Hematopoietic multipotent progenitor cell treated with erythropoietin and hydrocortisone succinate and interleukin-3 and kit ligand, for 15 days (in vitro differentiated cells): Measurements from ENCODE around the gene RABGAP1L.
A peak's percentile ranks its signal among the peaks of the same experiment; 100 is the strongest.
"Not testable (repeated sequence)": the region's sequence is repeated elsewhere in the genome, so short reads cannot be mapped to it uniquely, and the experiment has no call there.

Experiments
- DNase-seq: peaks from one replicate; pipeline ENCODE4 v3.0.0-alpha.2; 2015; ENCODE audit warnings: low spot score

RABGAP1L gene

GRCh38 chr1:174880171-174880570 lies 720.9 kb downstream of the RABGAP1L start:
- no peak for DNase-seq

GRCh38 chr1:174883409-174883808 lies 724.1 kb downstream of the RABGAP1L start:
- peak; percentile 16 for DNase-seq

- DNase-seq = no peak
These were observed 724.7 kb downstream of the RABGAP1L start for GRCh38 chr1:174884038-174884437.

GRCh38 chr1:174884566-174884965 lies 725.2 kb downstream of the RABGAP1L start:
- no peak for DNase-seq

- no peak for DNase-seq
These were observed 730.7 kb downstream of the RABGAP1L start for GRCh38 chr1:174890024-174890423.

GRCh38 chr1:174892016-174892415 lies 732.7 kb downstream of the RABGAP1L start:
- no peak for DNase-seq

- DNase-seq = no peak
These were observed 734.9 kb downstream of the RABGAP1L start for GRCh38 chr1:174894117-174894762.

- not testable (repeated sequence) for DNase-seq
These were observed 736.3 kb downstream of the RABGAP1L start for GRCh38 chr1:174895610-174896009.

GRCh38 chr1:174898102-174898797 lies 738.9 kb downstream of the RABGAP1L start:
- no peak for DNase-seq

GRCh38 chr1:174900317-174900716 lies 741.0 kb downstream of the RABGAP1L start:
- DNase-seq = no peak

- no peak for DNase-seq
These were observed 743.3 kb downstream of the RABGAP1L start for GRCh38 chr1:174902531-174903099.

GRCh38 chr1:174911606-174912005 lies 752.3 kb downstream of the RABGAP1L start:
- DNase-seq = no peak

- no peak for DNase-seq
These were observed 752.9 kb downstream of the RABGAP1L start for GRCh38 chr1:174912264-174912663.

- no peak for DNase-seq
These were observed 754.0 kb downstream of the RABGAP1L start for GRCh38 chr1:174913225-174913903.

GRCh38 chr1:174914991-174915390 lies 755.7 kb downstream of the RABGAP1L start:
- no peak for DNase-seq

- DNase-seq = no peak
These were observed 757.5 kb downstream of the RABGAP1L start for GRCh38 chr1:174916846-174917245.

- DNase-seq = no peak
These were observed 760.8 kb downstream of the RABGAP1L start for GRCh38 chr1:174920093-174920492.

- no peak for DNase-seq
These were observed 762.8 kb downstream of the RABGAP1L start for GRCh38 chr1:174922121-174922520.

- DNase-seq = no peak
These were observed 764.5 kb downstream of the RABGAP1L start for GRCh38 chr1:174923820-174924219.

GRCh38 chr1:174928541-174928940 lies 769.2 kb downstream of the RABGAP1L start:
- DNase-seq = no peak

- DNase-seq = no peak
These were observed 771.9 kb downstream of the RABGAP1L start for GRCh38 chr1:174931214-174931613.

- no peak for DNase-seq
These were observed 773.3 kb downstream of the RABGAP1L start for GRCh38 chr1:174932587-174932986.
